ENCODE results near the gene IFRD2. TPM values are rescaled to one million over a fixed set of nuclear protein-coding genes. Genes with fewer than 3 reads are reported as not detected.

IFRD2 gene
- total and polyA plus RNA-seq, 2 of the 13 experiments (the other 11 are each of a cell fraction or from before 2014, with no cell fraction given) = 32.8 to 96.1 TPM

DNA sequence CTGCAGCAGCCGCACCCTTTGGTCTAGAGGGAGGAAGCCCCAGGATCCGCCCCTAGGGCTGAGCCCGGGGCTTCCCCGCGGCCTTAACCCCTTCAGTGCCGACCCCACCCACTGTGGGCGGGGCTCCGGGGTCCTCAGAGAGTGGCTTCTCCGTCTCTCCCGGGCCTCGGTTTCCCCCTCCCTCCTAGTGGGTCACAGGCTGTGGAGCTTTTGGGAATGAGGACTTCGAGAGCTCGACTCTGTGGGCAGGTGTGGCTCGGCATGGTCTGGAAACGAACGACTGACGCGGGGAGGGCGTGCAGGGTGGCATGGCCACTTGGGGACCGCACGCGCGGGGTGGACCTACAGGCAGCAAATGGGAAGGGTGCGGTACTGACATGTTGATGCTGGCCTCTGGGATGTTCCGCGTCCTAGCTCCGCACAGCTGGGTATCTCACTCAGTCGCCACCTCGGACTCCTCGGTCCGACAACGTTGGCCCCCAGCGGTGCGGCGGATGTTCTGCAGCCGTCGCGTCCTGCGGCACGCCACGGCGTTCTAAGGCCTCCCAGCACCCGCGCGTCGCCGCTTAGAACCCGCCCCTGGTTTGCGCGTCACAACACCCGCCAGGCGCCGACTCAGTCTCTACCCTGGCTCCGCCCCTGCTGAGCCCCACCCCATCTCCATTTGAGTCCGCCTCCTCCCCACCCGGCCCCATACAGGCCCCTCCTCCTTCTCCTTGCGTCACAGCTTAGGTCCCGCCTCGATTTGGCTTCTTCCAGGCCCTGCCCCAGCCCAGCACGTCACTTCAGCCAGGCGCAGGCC lies 6.8 kb upstream of the IFRD2 start, which contains the start of the genes HYAL3 and NAA80 (continued):
- TF ChIP-seq, protein P1, sequence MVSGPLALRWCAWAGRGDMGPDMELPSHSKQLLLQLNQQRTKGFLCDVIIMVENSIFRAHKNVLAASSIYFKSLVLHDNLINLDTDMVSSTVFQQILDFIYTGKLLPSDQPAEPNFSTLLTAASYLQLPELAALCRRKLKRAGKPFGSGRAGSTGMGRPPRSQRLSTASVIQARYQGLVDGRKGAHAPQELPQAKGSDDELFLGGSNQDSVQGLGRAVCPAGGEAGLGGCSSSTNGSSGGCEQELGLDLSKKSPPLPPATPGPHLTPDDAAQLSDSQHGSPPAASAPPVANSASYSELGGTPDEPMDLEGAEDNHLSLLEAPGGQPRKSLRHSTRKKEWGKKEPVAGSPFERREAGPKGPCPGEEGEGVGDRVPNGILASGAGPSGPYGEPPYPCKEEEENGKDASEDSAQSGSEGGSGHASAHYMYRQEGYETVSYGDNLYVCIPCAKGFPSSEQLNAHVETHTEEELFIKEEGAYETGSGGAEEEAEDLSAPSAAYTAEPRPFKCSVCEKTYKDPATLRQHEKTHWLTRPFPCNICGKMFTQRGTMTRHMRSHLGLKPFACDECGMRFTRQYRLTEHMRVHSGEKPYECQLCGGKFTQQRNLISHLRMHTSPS (CRISPR knock-in tag; IDR thresholded peaks at IDR 0.05; ENCODE audit: low read depth) = peak; percentile 54; the same call in 1 of the 2 replicates
- TF ChIP-seq SMARCE1 (IDR thresholded peaks at IDR 0.05; ENCODE audit: borderline replicate concordance) (no peak), NFE2L2 (IDR thresholded peaks at IDR 0.05; ENCODE audit: low read length) (no peak), PLRG1 (conservative IDR thresholded peaks at IDR 0.05) (no peak), SAFB2 (CRISPR knock-in tag; IDR thresholded peaks at IDR 0.05; ENCODE audit: borderline replicate concordance, low read depth) (peak; percentile 90; the same call in 1 of the 2 replicates), ZSCAN25 (CRISPR knock-in tag; IDR thresholded peaks at IDR 0.05) (peak; percentile 23; the same call in 1 of the 2 replicates), ATF7-NPFF (CRISPR knock-in tag; IDR thresholded peaks at IDR 0.05; ENCODE audit: low read depth) (peak; percentile 52; the same call in 1 of the 2 replicates), ZNF644 (CRISPR knock-in tag; IDR thresholded peaks at IDR 0.05; ENCODE audit: low read depth) (no peak), GZF1 (CRISPR knock-in tag; IDR thresholded peaks at IDR 0.05) (no peak), ZEB1 (IDR thresholded peaks at IDR 0.05; ENCODE audit: insufficient replicate concordance, low read depth) (peak; percentile 72), SMARCC2 (IDR thresholded peaks at IDR 0.05) (no peak), ZNF20 (CRISPR knock-in tag; IDR thresholded peaks at IDR 0.05) (no peak)
- TF ChIP-seq, protein P2, sequence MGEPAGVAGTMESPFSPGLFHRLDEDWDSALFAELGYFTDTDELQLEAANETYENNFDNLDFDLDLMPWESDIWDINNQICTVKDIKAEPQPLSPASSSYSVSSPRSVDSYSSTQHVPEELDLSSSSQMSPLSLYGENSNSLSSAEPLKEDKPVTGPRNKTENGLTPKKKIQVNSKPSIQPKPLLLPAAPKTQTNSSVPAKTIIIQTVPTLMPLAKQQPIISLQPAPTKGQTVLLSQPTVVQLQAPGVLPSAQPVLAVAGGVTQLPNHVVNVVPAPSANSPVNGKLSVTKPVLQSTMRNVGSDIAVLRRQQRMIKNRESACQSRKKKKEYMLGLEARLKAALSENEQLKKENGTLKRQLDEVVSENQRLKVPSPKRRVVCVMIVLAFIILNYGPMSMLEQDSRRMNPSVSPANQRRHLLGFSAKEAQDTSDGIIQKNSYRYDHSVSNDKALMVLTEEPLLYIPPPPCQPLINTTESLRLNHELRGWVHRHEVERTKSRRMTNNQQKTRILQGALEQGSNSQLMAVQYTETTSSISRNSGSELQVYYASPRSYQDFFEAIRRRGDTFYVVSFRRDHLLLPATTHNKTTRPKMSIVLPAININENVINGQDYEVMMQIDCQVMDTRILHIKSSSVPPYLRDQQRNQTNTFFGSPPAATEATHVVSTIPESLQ (CRISPR knock-in tag; conservative IDR thresholded peaks at IDR 0.05) = no peak
- TF ChIP-seq, protein P3, sequence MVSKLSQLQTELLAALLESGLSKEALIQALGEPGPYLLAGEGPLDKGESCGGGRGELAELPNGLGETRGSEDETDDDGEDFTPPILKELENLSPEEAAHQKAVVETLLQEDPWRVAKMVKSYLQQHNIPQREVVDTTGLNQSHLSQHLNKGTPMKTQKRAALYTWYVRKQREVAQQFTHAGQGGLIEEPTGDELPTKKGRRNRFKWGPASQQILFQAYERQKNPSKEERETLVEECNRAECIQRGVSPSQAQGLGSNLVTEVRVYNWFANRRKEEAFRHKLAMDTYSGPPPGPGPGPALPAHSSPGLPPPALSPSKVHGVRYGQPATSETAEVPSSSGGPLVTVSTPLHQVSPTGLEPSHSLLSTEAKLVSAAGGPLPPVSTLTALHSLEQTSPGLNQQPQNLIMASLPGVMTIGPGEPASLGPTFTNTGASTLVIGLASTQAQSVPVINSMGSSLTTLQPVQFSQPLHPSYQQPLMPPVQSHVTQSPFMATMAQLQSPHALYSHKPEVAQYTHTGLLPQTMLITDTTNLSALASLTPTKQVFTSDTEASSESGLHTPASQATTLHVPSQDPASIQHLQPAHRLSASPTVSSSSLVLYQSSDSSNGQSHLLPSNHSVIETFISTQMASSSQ (IDR thresholded peaks at IDR 0.05; ENCODE audit: low read depth) = no peak; the same call in 1 of the 2 replicates
- TF ChIP-seq, protein P3 (CRISPR knock-in tag; IDR thresholded peaks at IDR 0.05; ENCODE audit: borderline replicate concordance) = 0 out of 2 replicates have a peak, but pooled peaks have one; percentile 45
- TF ChIP-seq, protein P4, sequence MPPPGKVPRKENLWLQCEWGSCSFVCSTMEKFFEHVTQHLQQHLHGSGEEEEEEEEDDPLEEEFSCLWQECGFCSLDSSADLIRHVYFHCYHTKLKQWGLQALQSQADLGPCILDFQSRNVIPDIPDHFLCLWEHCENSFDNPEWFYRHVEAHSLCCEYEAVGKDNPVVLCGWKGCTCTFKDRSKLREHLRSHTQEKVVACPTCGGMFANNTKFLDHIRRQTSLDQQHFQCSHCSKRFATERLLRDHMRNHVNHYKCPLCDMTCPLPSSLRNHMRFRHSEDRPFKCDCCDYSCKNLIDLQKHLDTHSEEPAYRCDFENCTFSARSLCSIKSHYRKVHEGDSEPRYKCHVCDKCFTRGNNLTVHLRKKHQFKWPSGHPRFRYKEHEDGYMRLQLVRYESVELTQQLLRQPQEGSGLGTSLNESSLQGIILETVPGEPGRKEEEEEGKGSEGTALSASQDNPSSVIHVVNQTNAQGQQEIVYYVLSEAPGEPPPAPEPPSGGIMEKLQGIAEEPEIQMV (CRISPR knock-in tag; IDR thresholded peaks at IDR 0.05; ENCODE audit: low read depth) = peak; percentile 50
- TF ChIP-seq, protein P5, sequence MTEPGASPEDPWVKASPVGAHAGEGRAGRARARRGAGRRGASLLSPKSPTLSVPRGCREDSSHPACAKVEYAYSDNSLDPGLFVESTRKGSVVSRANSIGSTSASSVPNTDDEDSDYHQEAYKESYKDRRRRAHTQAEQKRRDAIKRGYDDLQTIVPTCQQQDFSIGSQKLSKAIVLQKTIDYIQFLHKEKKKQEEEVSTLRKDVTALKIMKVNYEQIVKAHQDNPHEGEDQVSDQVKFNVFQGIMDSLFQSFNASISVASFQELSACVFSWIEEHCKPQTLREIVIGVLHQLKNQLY (CRISPR knock-in tag; IDR thresholded peaks at IDR 0.05) = no peak; the same call in 1 of the 2 replicates
- TF ChIP-seq, protein P6, sequence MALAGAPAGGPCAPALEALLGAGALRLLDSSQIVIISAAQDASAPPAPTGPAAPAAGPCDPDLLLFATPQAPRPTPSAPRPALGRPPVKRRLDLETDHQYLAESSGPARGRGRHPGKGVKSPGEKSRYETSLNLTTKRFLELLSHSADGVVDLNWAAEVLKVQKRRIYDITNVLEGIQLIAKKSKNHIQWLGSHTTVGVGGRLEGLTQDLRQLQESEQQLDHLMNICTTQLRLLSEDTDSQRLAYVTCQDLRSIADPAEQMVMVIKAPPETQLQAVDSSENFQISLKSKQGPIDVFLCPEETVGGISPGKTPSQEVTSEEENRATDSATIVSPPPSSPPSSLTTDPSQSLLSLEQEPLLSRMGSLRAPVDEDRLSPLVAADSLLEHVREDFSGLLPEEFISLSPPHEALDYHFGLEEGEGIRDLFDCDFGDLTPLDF (CRISPR knock-in tag; IDR thresholded peaks at IDR 0.05) = no peak

Measured in HepG2 (cell line).